OCI-LY7 (cell line): ENCODE measurements around the gene EMILIN1. TPM values are rescaled to one million over a fixed set of nuclear protein-coding genes. Genes with fewer than 3 reads are reported as not detected.

Experiments used
- Bru-seq: library from RNA; stranded (reverse); fragments of 400-500 nt; gene quantifications from one replicate; lab custom pipeline; 2021; lab: Mats Ljungman, UMichigan
- BruChase-seq, 2 experiments: library from RNA; stranded (reverse); fragments of 400-500 nt; gene quantifications; one replicate each; lab custom pipeline; 2021; lab: Mats Ljungman, UMichigan
- BruUV-seq: library from RNA; stranded (reverse); fragments of 400-500 nt; replicated peaks from 2 replicates; lab custom pipeline; 2021; lab: Mats Ljungman, UMichigan
- CTCF ChIA-PET: fragments of 300-600 bp; sonication (Branson Sonifier 250); formaldehyde crosslinking; loops from one replicate; lab custom pipeline; 2022; ENCODE audit warnings: antibody characterized with exemption; ENCODE audit not compliant: unreplicated experiment; lab: Charles Lee
- POLR2A ChIA-PET: fragments of 300-600 bp; sonication (Branson Sonifier 250); formaldehyde crosslinking; loops from one replicate; lab custom pipeline; 2022; ENCODE audit warnings: antibody characterized with exemption; lab: Charles Lee
- DNase-seq: peaks from one replicate; pipeline ENCODE4 v3.0.0-alpha.2; 2015; ENCODE audit warnings: low spot score
- H2AFZ ChIP-seq: fragments of 200-600 bp; sonication (generic), shearing (Covaris generic); 2 replicates; pipeline ENCODE4 v1.6.1; 2014; ENCODE audit warnings: mild to moderate bottlenecking, antibody characterized with exemption, low read length, moderate library complexity
- H3K27ac ChIP-seq: fragments of 200-600 bp; sonication (generic); 2 replicates; pipeline ENCODE4 v1.5.1; 2014; ENCODE audit warnings: mixed run types, low read depth, mild to moderate bottlenecking, moderate library complexity, low read length, inconsistent platforms; ENCODE audit not compliant: poor library complexity, severe bottlenecking
- H3K36me3 ChIP-seq: fragments of 200-600 bp; sonication (generic); 2 replicates; pipeline ENCODE4 v1.6.1; 2014; ENCODE audit warnings: mild to moderate bottlenecking, antibody characterized with exemption, low read length, moderate library complexity, mixed read lengths; ENCODE audit not compliant: insufficient read depth
- H3K4me1 ChIP-seq: fragments of 200-600 bp; sonication (generic); 2 replicates; pipeline ENCODE4 v1.5.1; 2014; ENCODE audit warnings: mild to moderate bottlenecking, low read length; ENCODE audit not compliant: insufficient read depth, poor library complexity, severe bottlenecking
- H3K4me2 ChIP-seq: fragments of 200-600 bp; sonication (generic); 2 replicates; pipeline ENCODE4 v1.6.1; 2014; ENCODE audit warnings: mild to moderate bottlenecking, low read length
- H3K4me3 ChIP-seq: fragments of 200-600 bp; sonication (generic); 2 replicates; pipeline ENCODE4 v1.5.1; 2014; ENCODE audit warnings: mild to moderate bottlenecking, low read depth, low read length; ENCODE audit not compliant: poor library complexity, severe bottlenecking
- H3K79me2 ChIP-seq: fragments of 200-600 bp; sonication (generic); 2 replicates; pipeline ENCODE4 v1.6.1; 2016; ENCODE audit warnings: low read depth, mild to moderate bottlenecking, low read length, moderate library complexity, mixed read lengths; ENCODE audit not compliant: insufficient read depth
- H3K9me2 ChIP-seq: fragments of 200-600 bp; sonication (generic); 2 replicates; pipeline ENCODE4 v1.6.1; 2016; ENCODE audit warnings: mild to moderate bottlenecking, low read length, mixed read lengths; ENCODE audit not compliant: insufficient read depth
- H3K9me3 ChIP-seq: fragments of 200-600 bp; sonication (generic); 2 replicates; pipeline ENCODE4 v1.6.1; 2014; ENCODE audit warnings: mild to moderate bottlenecking, mixed run types, low read length, mixed read lengths
- H4K20me1 ChIP-seq: fragments of 200-600 bp; sonication (generic); 2 replicates; pipeline ENCODE4 v1.6.1; 2014; ENCODE audit warnings: mild to moderate bottlenecking, antibody characterized with exemption, low read length, moderate library complexity, mixed read lengths; ENCODE audit not compliant: insufficient read depth
- EZH2phosphoT487 ChIP-seq: fragments of 200-600 bp; sonication (generic); IDR thresholded peaks from 2 replicates; pipeline ENCODE4 v1.6.1; 2018; ENCODE audit warnings: low read depth, borderline replicate concordance, mild to moderate bottlenecking, mixed run types, antibody characterized with exemption, low read length, moderate library complexity, mixed read lengths
- intact Hi-C: fragments of 100-400 bp; cut with micrococcal nuclease; formaldehyde crosslinking; loops from one replicate; pipeline ENCODE4 v1.10.0; 2022; ENCODE audit not compliant: unreplicated experiment
- long read RNA-seq: library from polyadenylated mRNA; stranded (forward); transcript quantifications from one replicate; pipeline ENCODE4 v2.0.0, GENCODE V29; 2022
- total RNA-seq, 2 experiments: library from RNA; depleted of rRNA in 1 of 2; stranded (reverse); fragments of >200 nt in 1 of 2; shearing (Covaris generic) in 1 of 2; gene quantifications; 2 replicates each; pipeline ENCODE4 v1.2.3, GENCODE V29; 2014 to 2022
- TF ChIP-seq, protein P1 (sequence below): fragments of 200-600 bp; sonication (generic); conservative IDR thresholded peaks from 2 replicates; pipeline ENCODE4 v1.5.1; 2014; ENCODE audit warnings: mild to moderate bottlenecking, antibody characterized with exemption, low read length, moderate library complexity, mixed read lengths

EMILIN1 gene
- total RNA-seq (2014; rRNA removed; shearing (Covaris generic)) (2.7 and 3.2 TPM in 2 replicates), total RNA-seq (2022) (1.6 and 2.2 TPM in 2 replicates), Bru-seq, nascent RNA (percentile 27 among the genes with signal in this experiment), BruChase-seq, experiment 1, labeled RNA remaining after a 6-hour chase (percentile 25 among the genes with signal in this experiment), BruChase-seq, experiment 2, labeled RNA remaining after a 2-hour chase (percentile 35 among the genes with signal in this experiment)
- long read RNA-seq, partial matches to known transcripts, result 1 of 1 reads
- long read RNA-seq, other reads (novel, unspliced or antisense), result 0 of 1 reads

DNA sequence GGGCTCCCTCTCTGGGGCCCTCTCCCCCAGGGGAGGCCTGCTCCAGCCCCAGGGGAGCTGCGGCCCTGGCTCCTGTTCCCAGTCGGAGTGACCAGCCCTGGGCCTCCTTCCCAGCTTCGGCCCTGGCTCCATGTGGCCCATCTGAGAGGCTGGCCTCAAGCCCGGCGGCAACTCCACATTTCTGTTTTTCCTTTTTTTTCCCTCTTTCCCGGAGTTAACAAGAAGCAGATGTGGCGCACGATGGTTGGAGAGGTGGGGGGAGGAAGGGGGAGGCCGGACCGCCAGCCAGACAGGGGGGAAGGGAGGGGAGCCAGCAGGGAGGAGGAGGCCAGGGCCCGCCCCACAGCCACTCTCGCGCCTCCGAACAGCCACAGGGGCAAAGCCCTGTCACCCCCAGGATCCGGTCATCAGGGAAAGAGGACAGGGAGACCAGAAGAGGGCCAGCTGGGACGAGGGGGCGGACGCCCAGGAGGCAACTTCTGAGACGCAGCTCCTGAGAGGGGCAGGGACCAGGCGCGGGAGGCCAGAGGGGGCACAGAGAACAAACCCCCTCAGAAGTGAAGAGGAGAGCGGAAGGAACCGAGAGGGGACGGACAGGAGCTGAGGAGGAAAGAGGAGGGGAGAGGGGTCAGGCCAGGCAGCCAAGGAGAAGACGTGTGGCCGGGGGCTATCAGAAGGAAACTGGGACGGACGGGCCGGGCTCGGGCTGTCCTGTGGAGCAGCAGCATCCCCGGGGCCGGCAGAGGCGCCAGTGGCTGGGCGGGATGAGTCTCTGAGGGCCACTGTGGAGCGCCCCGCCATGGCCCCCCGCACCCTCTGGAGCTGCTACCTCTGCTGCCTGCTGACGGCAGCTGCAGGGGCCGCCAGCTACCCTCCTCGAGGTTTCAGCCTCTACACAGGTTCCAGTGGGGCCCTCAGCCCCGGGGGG, at the start of gene EMILIN1:
Gene EMILIN1, plus strand, starts transcription at position 349 of the 928 bp plus-strand sequence. Its CDS starts 451 bp downstream, at position 800.
- H3K4me1 ChIP-seq, result peaks cover 68% of the 10 kb centered on the region
- TF ChIP-seq, protein P1, sequence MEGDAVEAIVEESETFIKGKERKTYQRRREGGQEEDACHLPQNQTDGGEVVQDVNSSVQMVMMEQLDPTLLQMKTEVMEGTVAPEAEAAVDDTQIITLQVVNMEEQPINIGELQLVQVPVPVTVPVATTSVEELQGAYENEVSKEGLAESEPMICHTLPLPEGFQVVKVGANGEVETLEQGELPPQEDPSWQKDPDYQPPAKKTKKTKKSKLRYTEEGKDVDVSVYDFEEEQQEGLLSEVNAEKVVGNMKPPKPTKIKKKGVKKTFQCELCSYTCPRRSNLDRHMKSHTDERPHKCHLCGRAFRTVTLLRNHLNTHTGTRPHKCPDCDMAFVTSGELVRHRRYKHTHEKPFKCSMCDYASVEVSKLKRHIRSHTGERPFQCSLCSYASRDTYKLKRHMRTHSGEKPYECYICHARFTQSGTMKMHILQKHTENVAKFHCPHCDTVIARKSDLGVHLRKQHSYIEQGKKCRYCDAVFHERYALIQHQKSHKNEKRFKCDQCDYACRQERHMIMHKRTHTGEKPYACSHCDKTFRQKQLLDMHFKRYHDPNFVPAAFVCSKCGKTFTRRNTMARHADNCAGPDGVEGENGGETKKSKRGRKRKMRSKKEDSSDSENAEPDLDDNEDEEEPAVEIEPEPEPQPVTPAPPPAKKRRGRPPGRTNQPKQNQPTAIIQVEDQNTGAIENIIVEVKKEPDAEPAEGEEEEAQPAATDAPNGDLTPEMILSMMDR, result no peak
- TF ChIP-seq EZH2phosphoT487, result no peak
- no peak for DNase-seq
- ChIA-PET CTCF (no interaction called here), POLR2A (no interaction called here)
- BruUV-seq, result no TSS peak
- H3K4me3 ChIP-seq, result no peak within 1 kb of the TSS
- H4K20me1 ChIP-seq, result no peaks in the 10 kb centered on the region
- H2AFZ ChIP-seq, result peak within 1 kb of the TSS; percentile 48; the same call in 1 of the 2 replicates
- no peaks in the 10 kb centered on the region for H3K9me3 ChIP-seq
- intact Hi-C loops, result no loop called here
- peak within 1 kb of the TSS; percentile 35 for H3K4me2 ChIP-seq
- no peaks in the 10 kb centered on the region for H3K9me2 ChIP-seq
- no peaks in the 10 kb centered on the region for H3K36me3 ChIP-seq
- H3K27ac ChIP-seq, result peak within 1 kb of the TSS; percentile 46
- no peaks in the 10 kb centered on the region for H3K79me2 ChIP-seq

DNA sequence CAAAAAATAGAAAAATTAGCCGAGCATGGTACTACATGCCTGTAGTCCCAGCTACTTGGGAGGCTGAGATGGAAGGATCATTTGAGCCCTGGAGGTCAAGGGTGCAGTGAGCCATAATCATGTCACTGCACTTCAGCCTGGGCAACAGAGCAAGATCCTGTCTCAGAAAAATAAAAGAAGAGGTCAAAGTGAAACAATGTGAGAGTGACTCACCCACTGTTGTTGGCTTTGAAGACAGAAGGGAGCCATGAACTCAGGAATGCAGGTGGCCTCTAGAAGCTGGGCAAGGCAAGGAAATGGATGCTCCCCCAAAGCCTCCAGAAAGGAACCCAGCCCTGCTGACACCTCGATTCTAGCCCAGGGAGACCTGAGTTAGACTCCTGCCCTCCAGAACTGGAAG, 49.4 kb upstream of the EMILIN1 start:
- Histone ChIP-seq H3K27ac (no peak overlapping the region), H3K9me2 (no peaks in the 10 kb centered on the region), H3K4me3 (no peak overlapping the region), H4K20me1 (no peaks in the 10 kb centered on the region), H3K4me2 (no peak overlapping the region), H3K79me2 (peaks cover 11% of the 10 kb centered on the region; the same call in 1 of the 2 replicates), H2AFZ (no peak overlapping the region), H3K9me3 (no peaks in the 10 kb centered on the region), H3K4me1 (peaks cover 9% of the 10 kb centered on the region), H3K36me3 (no peaks in the 10 kb centered on the region)
- intact Hi-C loops, result no loop called here
- BruUV-seq, result no TSS peak
- DNase-seq, result no peak
- POLR2A ChIA-PET, result interaction anchor here (0.5 kb wide), 1 partner anchor 34 kb away, joined by 5 read pairs; no protein-coding TSS in a partner anchor
- CTCF ChIA-PET, result no interaction called here
- TF ChIP-seq EZH2phosphoT487, result no peak
- TF ChIP-seq, protein P1, result no peak
